HG03521 (cell line): ENCODE results near the gene GLCCI1.
"Not testable (repeated sequence)": the region's sequence is repeated elsewhere in the genome, so short reads cannot be mapped to it uniquely, and the experiment has no call there.

ENCODE experiments used
- ATAC-seq: cut with Tn5 transposase; IDR thresholded peaks from one replicate; pipeline ENCODE4 v1.9.1; 2021; ENCODE audit warnings: mild to moderate bottlenecking, moderate library complexity; ENCODE audit not compliant: unreplicated experiment

GLCCI1 gene

GRCh38 chr7:7988706-7989105 is 20.1 kb downstream of the GLCCI1 start:
- no peak for ATAC-seq

- ATAC-seq = no peak
Measured at GRCh38 chr7:7989133-7989532, 20.5 kb downstream of the GLCCI1 start.

- ATAC-seq = no peak
Measured at GRCh38 chr7:7989616-7990440, 21.2 kb downstream of the GLCCI1 start.

- no peak for ATAC-seq
Measured at GRCh38 chr7:7990441-7990761, 21.8 kb downstream of the GLCCI1 start.

GRCh38 chr7:7992506-7992905 is 23.9 kb downstream of the GLCCI1 start:
- ATAC-seq = no peak

- ATAC-seq = not testable (repeated sequence)
Measured at GRCh38 chr7:7995348-7995747, 26.8 kb downstream of the GLCCI1 start.

- no peak for ATAC-seq
Measured at GRCh38 chr7:7996568-7996967, 28.0 kb downstream of the GLCCI1 start.

- ATAC-seq = no peak
Measured at GRCh38 chr7:8000315-8000941, 31.8 kb downstream of the GLCCI1 start.

GRCh38 chr7:8003077-8003476 is 34.5 kb downstream of the GLCCI1 start:
- no peak for ATAC-seq

GRCh38 chr7:8005279-8005678 is 36.7 kb downstream of the GLCCI1 start:
- no peak for ATAC-seq

GRCh38 chr7:8014399-8014798 is 45.8 kb downstream of the GLCCI1 start:
- ATAC-seq = no peak

- ATAC-seq = no peak
Measured at GRCh38 chr7:8015100-8015745, 46.6 kb downstream of the GLCCI1 start.

GRCh38 chr7:8015746-8016120 is 47.1 kb downstream of the GLCCI1 start:
- no peak for ATAC-seq

- no peak for ATAC-seq
Measured at GRCh38 chr7:8017423-8017822, 48.8 kb downstream of the GLCCI1 start.

GRCh38 chr7:8018961-8019360 is 50.4 kb downstream of the GLCCI1 start:
- ATAC-seq = no peak

GRCh38 chr7:8022628-8023027 is 54.0 kb downstream of the GLCCI1 start:
- ATAC-seq = no peak

GRCh38 chr7:8035192-8035591 is 66.6 kb downstream of the GLCCI1 start:
- no peak for ATAC-seq

- ATAC-seq = no peak
Measured at GRCh38 chr7:8035647-8036518, 67.3 kb downstream of the GLCCI1 start.

GRCh38 chr7:8037151-8037550 is 68.6 kb downstream of the GLCCI1 start:
- ATAC-seq = no peak

- ATAC-seq = no peak
Measured at GRCh38 chr7:8040768-8041369, 72.3 kb downstream of the GLCCI1 start.
